ENCODE measurements around the gene RASAL3.

DNA sequence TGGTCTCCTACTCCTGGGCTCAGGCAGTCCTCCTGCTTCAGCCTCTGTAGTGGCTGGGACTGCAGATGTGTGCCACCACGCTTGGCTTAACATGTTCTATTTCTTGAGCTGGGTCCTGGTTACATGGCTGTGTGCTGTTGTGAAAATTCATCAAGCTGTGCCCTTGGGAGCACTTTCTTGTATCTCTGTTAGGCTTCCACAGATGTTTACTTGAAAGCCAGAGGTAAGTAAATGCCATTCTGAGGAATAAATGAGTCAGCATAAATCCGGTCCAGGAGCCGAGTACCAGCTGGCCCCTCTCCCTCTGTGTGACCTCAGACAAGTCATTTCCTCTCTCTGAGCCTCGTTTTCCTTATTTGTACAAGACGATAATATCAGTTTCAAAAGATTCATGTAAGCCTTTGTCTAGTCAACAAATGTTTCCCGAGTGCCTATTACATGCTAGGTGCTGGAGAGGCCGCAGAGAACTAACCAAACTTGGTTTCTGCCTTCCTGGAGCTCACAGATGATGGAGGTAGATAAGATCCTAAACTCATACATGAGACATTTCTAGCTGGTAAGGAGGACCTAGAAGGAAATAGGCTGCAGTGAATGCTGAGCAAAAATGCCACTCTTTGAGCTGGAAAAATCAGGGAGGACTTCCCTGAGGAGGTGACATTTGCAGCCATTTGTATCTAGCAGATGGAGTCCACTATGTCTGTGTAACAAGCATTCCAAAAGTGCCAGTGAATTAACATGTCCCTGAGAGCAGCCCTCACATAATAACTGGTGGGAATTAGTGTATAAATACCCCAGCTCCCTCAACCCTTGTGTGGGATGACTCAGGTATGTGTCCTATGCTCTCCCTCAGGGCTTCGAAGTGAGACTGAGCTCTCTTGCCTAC is 2.7 kb upstream of the RASAL3 start:
- TF ChIP-seq, protein P1, sequence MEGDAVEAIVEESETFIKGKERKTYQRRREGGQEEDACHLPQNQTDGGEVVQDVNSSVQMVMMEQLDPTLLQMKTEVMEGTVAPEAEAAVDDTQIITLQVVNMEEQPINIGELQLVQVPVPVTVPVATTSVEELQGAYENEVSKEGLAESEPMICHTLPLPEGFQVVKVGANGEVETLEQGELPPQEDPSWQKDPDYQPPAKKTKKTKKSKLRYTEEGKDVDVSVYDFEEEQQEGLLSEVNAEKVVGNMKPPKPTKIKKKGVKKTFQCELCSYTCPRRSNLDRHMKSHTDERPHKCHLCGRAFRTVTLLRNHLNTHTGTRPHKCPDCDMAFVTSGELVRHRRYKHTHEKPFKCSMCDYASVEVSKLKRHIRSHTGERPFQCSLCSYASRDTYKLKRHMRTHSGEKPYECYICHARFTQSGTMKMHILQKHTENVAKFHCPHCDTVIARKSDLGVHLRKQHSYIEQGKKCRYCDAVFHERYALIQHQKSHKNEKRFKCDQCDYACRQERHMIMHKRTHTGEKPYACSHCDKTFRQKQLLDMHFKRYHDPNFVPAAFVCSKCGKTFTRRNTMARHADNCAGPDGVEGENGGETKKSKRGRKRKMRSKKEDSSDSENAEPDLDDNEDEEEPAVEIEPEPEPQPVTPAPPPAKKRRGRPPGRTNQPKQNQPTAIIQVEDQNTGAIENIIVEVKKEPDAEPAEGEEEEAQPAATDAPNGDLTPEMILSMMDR (IDR thresholded peaks at IDR 0.05): no peak
- no peak for TF ChIP-seq POLR2A (IDR thresholded peaks at IDR 0.05)
